Spleen (tissue), 11 donors: ENCODE results near the gene RPRD1A. TPM values are rescaled to one million over a fixed set of nuclear protein-coding genes. Genes with fewer than 3 reads are reported as not detected.
"Not testable (repeated sequence)": the region's sequence is repeated elsewhere in the genome, so short reads cannot be mapped to it uniquely, and the experiment has no call there.

Experiments
- DNase-seq: peaks from one replicate; pipeline ENCODE4 v3.0.0-alpha.2; 2020
- H3K27ac ChIP-seq, 8 donors: fragments of 200-600 bp; sonication (generic) in 7 of 8; 1 replicate in 4 of 8; 2 replicates in 4 of 8; pipeline versions ENCODE4 v1.5.0 to v1.8.0; 2016 to 2021; ENCODE audit warnings: inconsistent platforms in 4 of 8, mild to moderate bottlenecking in 4 of 8, moderate library complexity in 1 of 8
- H3K27me3 ChIP-seq, 7 donors: fragments of 200-600 bp; sonication (generic) in 6 of 7; replicated peaks in 1 of 7; 1 replicate in 4 of 7; 2 replicates in 3 of 7; pipeline versions ENCODE4 v1.5.0 to v1.8.0; 2016 to 2021; ENCODE audit warnings: inconsistent platforms in 3 of 7, mild to moderate bottlenecking in 1 of 7
- H3K36me3 ChIP-seq, 6 donors: fragments of 200-600 bp; sonication (generic) in 5 of 6; 1 replicate in 4 of 6; 2 replicates in 2 of 6; pipeline versions ENCODE4 v1.5.0 to v1.8.0; 2016 to 2021; ENCODE audit warnings: inconsistent platforms in 2 of 6
- H3K4me1 ChIP-seq, 6 donors: fragments of 200-600 bp; sonication (generic) in 5 of 6; 1 replicate in 3 of 6; 2 replicates in 3 of 6; pipeline versions ENCODE4 v1.5.0 to v1.8.0; 2016 to 2021; ENCODE audit warnings: inconsistent platforms in 3 of 6
- H3K4me3 ChIP-seq, 8 donors: fragments of 200-600 bp; sonication (generic) in 7 of 8; 1 replicate in 4 of 8; 2 replicates in 4 of 8; pipeline versions ENCODE4 v1.5.0 to v1.8.0; 2016 to 2021; ENCODE audit warnings: inconsistent platforms in 4 of 8, mild to moderate bottlenecking in 4 of 8, moderate library complexity in 2 of 8
- H3K9me3 ChIP-seq, 8 donors: fragments of 200-600 bp; sonication (generic) in 7 of 8; 1 replicate in 4 of 8; 2 replicates in 4 of 8; pipeline versions ENCODE4 v1.5.0 to v1.8.0; 2016 to 2021; ENCODE audit warnings: inconsistent platforms in 4 of 8
- POLR2A ChIP-seq, 3 donors: fragments of 450-650 bp; IDR thresholded peaks; one replicate each; pipeline ENCODE4 v1.5.1; 2017; ENCODE audit warnings: antibody characterized with exemption in 3 of 3, mild to moderate bottlenecking in 1 of 3
- POLR2AphosphoS5 ChIP-seq, 3 donors: sonication (generic); formaldehyde crosslinking; IDR thresholded peaks; one replicate each; pipeline ENCODE4 v1.5.1; 2017; ENCODE audit warnings: antibody characterized with exemption in 3 of 3
- WGBS, 5 donors: extraction: QIAGEN DNeasy Blood & Tissue Kit in 3 of 5; methylation state at CpG; one replicate each; pipeline versions ENCODE4 v1.1.5 to v1.1.7; 2013 to 2018; 5-methylcytosine and 5-hydroxymethylcytosine counted together
- intact Hi-C: fragments of 100-400 bp; cut with DNase I; formaldehyde crosslinking; loops from one replicate; pipeline ENCODE4 v1.15.0; 2023; ENCODE audit warnings: low total_unique reads
- polyA plus RNA-seq, 3 donors: library from polyadenylated mRNA; stranded (reverse); fragments of 200-250 nt; gene quantifications; one replicate each; pipeline ENCODE4 v1.2.1, GENCODE V29; 2013
- total RNA-seq, 7 donors: library from RNA; depleted of rRNA in 3 of 7; stranded (reverse); fragments of >200 nt in 3 of 7; fragmentation: NEBNext Ultra II Directional in 4 of 7; extraction: Animal tissue kit (Norgen Biotek cat#: 25700) in 4 of 7; gene quantifications; one replicate each; pipeline versions ENCODE4 v1.1.0 to v1.2.1, GENCODE V29; 2016 to 2021
- TF ChIP-seq, protein P1 (sequence below), 11 experiments: fragments of 200-600 bp in 7 of 11; fragments of 450-650 bp in 4 of 11; sonication (generic) in 4 of 11; IDR thresholded peaks in 8 of 11; conservative IDR thresholded peaks in 3 of 11; 1 replicate in 7 of 11; 2 replicates in 4 of 11; pipeline versions ENCODE4 v1.4.0 to v1.8.0; 2016 to 2021; ENCODE audit warnings: antibody characterized with exemption in 11 of 11, inconsistent platforms in 4 of 11, mild to moderate bottlenecking in 1 of 11
- donor health status: healthy with polysubstance abuse.
- donor health status: DM: no; HTN: no; CAD: no; lungs with moderate emphysema.
- donor health status: DM: no; HTN: no; CAD: no.
- donor health status: Bipolar disorder and iron deficiency.
- donor health status: healthy.
- donor health status: DM: no; HTN: no; CAD: no.
- donor health status: DM: yes; HTN: yes; CAD: no.

The RPRD1A gene
- total and polyA plus RNA-seq, 10 donors, result 15.8 to 69.3 (median 47.1) TPM

DNA sequence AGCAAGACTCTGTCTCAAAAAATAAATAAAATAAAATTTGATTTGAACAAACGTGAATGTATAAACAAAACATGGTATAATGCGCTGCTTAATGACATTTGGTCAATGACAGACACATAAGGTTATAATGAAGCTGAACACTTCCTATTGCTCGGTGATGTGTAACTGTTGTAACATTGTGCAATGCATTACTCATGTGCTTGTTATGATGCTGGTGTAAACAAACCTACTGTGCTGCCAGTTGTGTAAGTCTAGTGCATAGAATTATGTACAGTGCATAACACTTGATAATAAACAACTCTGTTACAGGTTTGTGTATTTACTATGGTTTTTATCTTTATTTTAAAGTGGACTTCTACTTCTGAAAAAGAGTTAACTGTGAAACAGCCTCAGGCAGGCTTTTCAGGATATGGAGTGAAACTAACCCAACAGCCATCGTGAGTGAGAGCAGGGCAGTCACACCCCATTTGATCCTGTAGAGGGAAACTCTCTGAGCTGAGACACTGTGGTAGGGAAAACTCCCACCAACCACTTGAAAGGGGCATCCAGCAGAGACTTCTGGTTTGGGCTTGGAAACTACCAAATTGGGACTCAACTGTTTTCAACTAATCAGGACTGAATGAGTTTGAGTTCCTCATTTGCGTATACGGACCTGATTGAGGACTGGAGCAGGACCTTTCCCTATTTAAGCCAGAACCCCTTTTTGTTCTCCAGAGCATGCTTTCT is 8.7 kb upstream of the RPRD1A start:
- WGBS, 5 donors, result 61 to 74% (median 63%) methylated on average over 6 of the region's 6 CpGs
- H3K27ac ChIP-seq, result peak overlapping the region in 4 of 8 donors; percentile 23 to 74 (median 56)
- no peaks in the 10 kb centered on the region for H3K36me3 ChIP-seq
- H3K9me3 ChIP-seq, result peaks cover 0 to 20% (median 12%) of the 10 kb centered on the region in 8 donors
- H3K27me3 ChIP-seq, result peaks cover 0 to 5% (median 0%) of the 10 kb centered on the region in 7 donors
- H3K4me3 ChIP-seq, result peak overlapping the region in 1 of 8 donors; percentile 22
- TF ChIP-seq POLR2A (IDR thresholded peaks at IDR 0.05) (no peak), POLR2AphosphoS5 (IDR thresholded peaks at IDR 0.05) (peak in 1 of 3 donors; percentile 25)
- TF ChIP-seq, protein P1, sequence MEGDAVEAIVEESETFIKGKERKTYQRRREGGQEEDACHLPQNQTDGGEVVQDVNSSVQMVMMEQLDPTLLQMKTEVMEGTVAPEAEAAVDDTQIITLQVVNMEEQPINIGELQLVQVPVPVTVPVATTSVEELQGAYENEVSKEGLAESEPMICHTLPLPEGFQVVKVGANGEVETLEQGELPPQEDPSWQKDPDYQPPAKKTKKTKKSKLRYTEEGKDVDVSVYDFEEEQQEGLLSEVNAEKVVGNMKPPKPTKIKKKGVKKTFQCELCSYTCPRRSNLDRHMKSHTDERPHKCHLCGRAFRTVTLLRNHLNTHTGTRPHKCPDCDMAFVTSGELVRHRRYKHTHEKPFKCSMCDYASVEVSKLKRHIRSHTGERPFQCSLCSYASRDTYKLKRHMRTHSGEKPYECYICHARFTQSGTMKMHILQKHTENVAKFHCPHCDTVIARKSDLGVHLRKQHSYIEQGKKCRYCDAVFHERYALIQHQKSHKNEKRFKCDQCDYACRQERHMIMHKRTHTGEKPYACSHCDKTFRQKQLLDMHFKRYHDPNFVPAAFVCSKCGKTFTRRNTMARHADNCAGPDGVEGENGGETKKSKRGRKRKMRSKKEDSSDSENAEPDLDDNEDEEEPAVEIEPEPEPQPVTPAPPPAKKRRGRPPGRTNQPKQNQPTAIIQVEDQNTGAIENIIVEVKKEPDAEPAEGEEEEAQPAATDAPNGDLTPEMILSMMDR (IDR thresholded peaks at IDR 0.05 in 8 of 11, conservative IDR thresholded peaks at IDR 0.05 in 3 of 11), result no peak
- DNase-seq, result no peak
- H3K4me1 ChIP-seq, result peaks cover 0 to 15% (median 0%) of the 10 kb centered on the region in 6 donors
- intact Hi-C loops, result no loop called here

DNA sequence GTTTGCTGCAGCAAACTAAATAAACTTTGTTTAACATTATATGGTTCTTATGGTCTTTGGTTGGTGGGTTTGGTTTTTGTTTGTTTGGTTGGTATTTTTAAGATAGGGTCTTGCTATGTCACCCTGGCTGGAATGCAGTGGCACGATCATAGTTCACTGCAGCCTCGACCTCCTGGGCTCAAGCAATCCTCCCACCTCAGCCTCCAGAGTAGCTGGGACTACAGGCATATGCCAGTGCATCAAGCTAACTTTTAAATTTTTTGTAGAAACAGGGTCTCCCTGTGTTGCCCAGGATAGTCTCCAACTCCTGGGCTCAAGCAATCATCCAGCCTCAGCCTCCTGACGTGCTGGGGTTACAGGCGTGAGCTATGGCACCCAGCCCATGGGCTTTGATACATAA is 7.1 kb upstream of the RPRD1A start:
- intact Hi-C loops, result no loop called here
- WGBS, 5 donors, result 80 to 90% (median 86%) methylated on average over 4 of the region's 4 CpGs
- Histone ChIP-seq H3K4me1 (peaks cover 0 to 15% (median 0%) of the 10 kb centered on the region in 6 donors), H3K27me3 (peaks cover 0 to 5% (median 0%) of the 10 kb centered on the region in 7 donors), H3K27ac (no peak overlapping the region), H3K36me3 (no peaks in the 10 kb centered on the region), H3K9me3 (peaks cover 0 to 4% (median 0%) of the 10 kb centered on the region in 8 donors), H3K4me3 (no peak overlapping the region)
- DNase-seq, result no peak
- TF ChIP-seq POLR2A (IDR thresholded peaks at IDR 0.05), result no peak
- TF ChIP-seq, protein P1 (IDR thresholded peaks at IDR 0.05 in 8 of 11, conservative IDR thresholded peaks at IDR 0.05 in 3 of 11), result no peak
- TF ChIP-seq POLR2AphosphoS5 (IDR thresholded peaks at IDR 0.05), result no peak

DNA sequence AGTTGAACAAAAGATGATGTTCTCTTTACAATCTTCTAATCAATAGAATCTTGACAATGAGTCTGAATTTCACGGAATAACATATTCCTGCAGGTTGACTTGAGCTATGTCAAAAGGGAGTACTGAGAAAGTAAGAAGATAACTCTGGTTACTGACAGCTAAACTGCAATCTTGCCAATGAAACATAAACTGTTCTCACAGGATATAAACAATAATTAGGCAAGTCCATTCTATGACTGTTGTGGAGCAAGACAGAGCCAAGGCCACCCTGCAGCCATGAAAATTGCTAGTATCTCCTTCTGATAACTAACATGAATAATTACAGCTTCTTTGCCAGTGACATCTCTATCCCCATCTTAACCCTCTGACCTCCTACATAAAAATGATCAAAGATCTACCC is 6.3 kb upstream of the RPRD1A start:
- H3K9me3 ChIP-seq, result no peaks in the 10 kb centered on the region
- intact Hi-C loops, result no loop called here
- DNase-seq, result no peak
- WGBS, 5 donors, result 86 to 95% (median 93%) methylated on average over 1 of the region's 1 CpG
- H3K4me1 ChIP-seq, result peaks cover 0 to 15% (median 0%) of the 10 kb centered on the region in 6 donors
- H3K27ac ChIP-seq, result no peak overlapping the region
- H3K36me3 ChIP-seq, result no peaks in the 10 kb centered on the region
- H3K4me3 ChIP-seq, result no peak overlapping the region
- H3K27me3 ChIP-seq, result peaks cover 0 to 5% (median 0%) of the 10 kb centered on the region in 7 donors
- TF ChIP-seq POLR2AphosphoS5 (IDR thresholded peaks at IDR 0.05), result no peak
- TF ChIP-seq, protein P1 (IDR thresholded peaks at IDR 0.05 in 8 of 11, conservative IDR thresholded peaks at IDR 0.05 in 3 of 11), result no peak
- no peak for TF ChIP-seq POLR2A (IDR thresholded peaks at IDR 0.05)

DNA sequence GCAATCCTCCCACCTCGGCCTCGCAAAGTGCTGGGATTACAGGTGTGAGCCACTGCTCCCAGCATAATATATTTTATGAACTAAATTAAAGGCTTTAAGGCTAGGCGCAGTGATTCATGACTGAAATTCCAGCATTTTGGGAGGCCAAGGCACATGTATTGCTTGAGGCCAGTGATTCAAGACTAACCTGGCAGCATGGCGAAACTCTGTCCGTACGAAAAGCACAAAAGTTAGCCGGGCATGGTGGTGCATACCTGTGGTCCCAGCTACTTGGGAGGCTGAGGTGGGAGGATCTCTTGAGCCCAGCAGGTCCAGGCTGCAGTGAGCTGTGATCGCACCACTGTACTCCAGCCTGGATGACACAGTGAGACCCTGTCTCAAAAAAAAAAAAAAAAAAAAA is 5.0 kb upstream of the RPRD1A start:
- DNase-seq, intact Hi-C loops, H3K27ac ChIP-seq, H3K4me3 ChIP-seq, H3K9me3 ChIP-seq, H3K36me3 ChIP-seq, H3K27me3 ChIP-seq: not testable (repeated sequence)
- WGBS, 5 donors, result 91 to 98% (median 96%) methylated on average over 8 of the region's 8 CpGs
- peaks cover 4 to 25% (median 5%) of the 10 kb centered on the region in 6 donors for H3K4me1 ChIP-seq
